ENCODE results near the gene TBCCD1.
"Not testable (repeated sequence)": the region's sequence is repeated elsewhere in the genome, so short reads cannot be mapped to it uniquely, and the experiment has no call there.

The TBCCD1 gene

DNA sequence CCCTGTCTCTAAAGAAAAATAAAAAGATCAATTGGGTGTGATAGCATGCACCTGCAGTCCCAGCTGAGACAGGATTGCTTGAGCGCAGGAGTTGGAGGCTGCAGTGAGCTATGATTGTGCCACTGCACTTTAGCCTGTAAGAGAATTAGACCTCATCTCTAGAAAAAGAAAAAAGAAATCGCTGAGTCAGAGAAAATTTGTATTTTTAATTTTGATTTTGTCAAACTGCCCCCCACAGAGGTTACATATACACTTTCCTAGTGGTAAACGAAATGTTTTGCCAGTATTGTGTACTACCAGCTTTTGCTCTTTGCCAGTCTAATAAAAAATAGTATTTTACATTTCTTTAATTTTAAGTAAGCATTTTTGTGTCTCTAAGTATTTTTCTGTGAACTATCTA lies 17.6 kb downstream of the TBCCD1 start:
- H3K4me1 Mint-ChIP-seq: no peaks in the 10 kb centered on the region
- H3K9me3 Mint-ChIP-seq: no peaks in the 10 kb centered on the region
- ATAC-seq: no peak
- no peak overlapping the region for H3K27ac Mint-ChIP-seq
- no peaks in the 10 kb centered on the region for H3K27me3 Mint-ChIP-seq
- no peak for DNase-seq
- H3K4me3 Mint-ChIP-seq: no peak overlapping the region
- H3K36me3 Mint-ChIP-seq (ENCODE audit: low read depth): peaks cover 28% of the 10 kb centered on the region

DNA sequence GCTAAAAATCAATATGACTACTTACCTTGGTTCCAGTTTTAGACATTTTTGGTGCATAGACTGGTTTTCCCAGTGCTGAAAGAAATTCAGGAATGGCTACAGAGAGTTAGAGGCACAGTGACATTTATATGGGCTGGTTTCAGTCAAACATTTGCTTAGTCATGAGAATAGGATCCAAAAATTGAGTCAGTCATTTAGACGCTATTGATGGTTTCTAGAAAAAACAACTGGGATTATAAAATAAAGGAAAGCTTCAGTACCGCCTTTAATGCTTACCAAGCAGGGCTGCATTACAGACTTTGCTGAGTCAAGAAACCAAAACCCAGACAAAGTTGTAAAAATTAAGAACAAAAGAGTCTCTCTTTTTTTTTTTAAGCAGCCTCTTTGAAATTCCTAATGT lies 22.9 kb downstream of the TBCCD1 start, which contains the start of gene CRYGS:
TSS of gene CRYGS (minus strand) at position 100 of the 400 bp plus-strand sequence. CDS start at position 46, 54 bp downstream.
- Mint-ChIP-seq H3K9me3 (no peaks in the 10 kb centered on the region), H3K4me1 (peaks cover 21% of the 10 kb centered on the region), H3K27me3 (no peaks in the 10 kb centered on the region), H3K27ac (no peak within 1 kb of the TSS), H3K4me3 (no peak within 1 kb of the TSS), H3K36me3 (ENCODE audit: low read depth) (peaks cover 13% of the 10 kb centered on the region)
- ATAC-seq (no peak), DNase-seq (no peak)

DNA sequence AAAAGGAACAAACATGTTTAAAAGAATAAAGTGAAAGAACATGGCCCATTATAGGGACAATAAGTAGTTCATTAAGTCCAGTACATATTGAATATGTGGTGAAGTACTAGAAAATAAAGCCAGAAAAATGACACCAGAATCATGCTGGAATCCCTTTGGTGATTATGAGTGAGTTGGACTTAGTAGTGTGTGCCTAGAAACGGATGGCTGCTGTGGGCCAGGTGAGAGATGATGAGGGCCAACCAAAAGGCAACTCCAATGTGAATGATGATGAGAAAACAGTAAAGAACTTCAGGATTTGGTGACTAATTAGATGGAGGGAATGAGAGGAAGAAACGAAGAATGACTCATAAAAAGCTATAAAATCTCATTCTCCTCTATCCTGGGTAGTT lies 26.3 kb downstream of the TBCCD1 start:
- DNase-seq (no peak), ATAC-seq (no peak)
- no peak overlapping the region for H3K4me3 Mint-ChIP-seq
- peaks cover 55% of the 10 kb centered on the region for H3K4me1 Mint-ChIP-seq
- H3K9me3 Mint-ChIP-seq: no peaks in the 10 kb centered on the region
- peaks cover 6% of the 10 kb centered on the region for H3K36me3 Mint-ChIP-seq (ENCODE audit: low read depth)
- no peaks in the 10 kb centered on the region for H3K27me3 Mint-ChIP-seq
- peak overlapping the region; percentile 50 for H3K27ac Mint-ChIP-seq

DNA sequence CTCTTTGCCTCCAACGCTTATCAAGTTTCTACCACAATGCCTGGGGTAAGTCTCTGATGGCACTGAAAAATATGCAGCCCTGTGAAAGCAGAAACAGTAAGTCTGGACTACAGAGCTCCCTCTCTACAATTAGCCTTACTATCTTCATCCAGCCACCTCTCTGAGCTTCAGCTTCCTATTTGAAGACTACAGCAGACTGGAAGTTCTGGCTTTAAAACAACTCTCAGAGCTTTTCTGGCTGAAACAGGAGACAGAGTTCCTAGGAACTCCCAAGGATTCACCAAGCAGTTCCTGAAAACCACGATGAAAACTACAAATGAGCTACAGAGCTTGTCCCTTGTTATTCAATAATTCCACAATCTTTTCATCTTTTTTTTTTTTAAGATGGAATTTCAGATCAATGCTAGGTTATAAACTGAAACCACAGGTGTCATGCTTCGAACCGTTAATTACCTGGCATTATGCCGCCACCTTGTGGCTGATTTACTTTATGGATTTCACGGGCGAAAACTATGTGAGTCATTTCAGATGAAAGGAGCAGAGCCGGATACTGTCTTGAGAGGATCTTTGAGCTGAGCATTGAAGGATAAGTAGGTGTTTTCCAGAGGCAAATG lies 26.8 kb downstream of the TBCCD1 start:
- no peak overlapping the region for H3K4me3 Mint-ChIP-seq
- no peaks in the 10 kb centered on the region for H3K9me3 Mint-ChIP-seq
- peak; percentile 75 for ATAC-seq
- DNase-seq: peak; percentile 81
- H3K36me3 Mint-ChIP-seq (ENCODE audit: low read depth): peaks cover 6% of the 10 kb centered on the region
- peaks cover 60% of the 10 kb centered on the region for H3K4me1 Mint-ChIP-seq
- no peaks in the 10 kb centered on the region for H3K27me3 Mint-ChIP-seq
- H3K27ac Mint-ChIP-seq: peak overlapping the region; percentile 50

- peaks cover 76% of the 10 kb centered on the region for H3K4me1 Mint-ChIP-seq
- peak; percentile 4 for ATAC-seq
Observed at GRCh38 chr3:186538779-186539178, 28.4 kb downstream of the TBCCD1 start.

DNA sequence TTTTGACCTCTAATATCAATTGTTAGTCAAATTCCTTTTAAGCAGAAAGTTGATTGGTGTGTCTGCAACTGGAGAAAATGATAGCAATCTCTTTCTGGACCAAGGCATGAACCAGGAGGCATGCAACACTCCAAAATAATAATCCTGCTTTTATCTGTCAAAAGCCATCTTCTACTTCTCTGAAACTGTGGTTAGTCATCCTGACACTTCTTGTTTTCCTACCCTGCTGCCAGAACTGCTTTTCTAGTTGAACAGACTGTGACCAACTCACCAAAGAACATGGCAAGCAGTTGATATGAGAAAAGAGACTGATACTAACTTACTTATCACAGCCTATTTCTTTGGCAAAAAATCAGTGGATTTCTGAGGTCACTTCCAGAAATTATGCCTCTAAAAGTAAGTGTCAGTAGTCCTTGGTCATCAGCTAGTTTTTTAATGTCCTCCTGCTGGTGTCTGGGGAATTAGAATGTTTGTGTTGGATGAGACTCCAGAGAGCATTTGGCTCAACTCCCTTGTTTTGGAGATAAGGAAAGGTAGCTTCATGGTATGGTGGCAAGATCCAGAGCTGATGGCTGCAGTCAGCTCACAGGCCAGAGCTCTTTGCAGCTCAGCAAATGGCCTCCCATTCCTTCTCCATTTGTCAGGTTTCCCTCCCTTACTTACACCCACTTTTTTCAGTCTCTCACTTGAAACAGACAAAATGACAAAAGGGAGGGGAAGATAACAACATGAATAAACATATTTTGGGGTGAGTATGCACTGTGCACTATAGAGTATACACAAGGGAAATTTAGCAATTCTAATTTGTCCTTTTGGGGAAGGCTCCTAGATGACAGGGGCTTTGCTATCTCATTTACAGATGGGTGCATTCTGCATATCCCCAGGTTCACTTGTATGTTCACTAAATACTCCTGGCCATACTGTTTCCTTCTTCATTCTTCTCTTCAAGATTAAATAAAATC lies 30.0 kb downstream of the TBCCD1 start:
- H3K4me1 Mint-ChIP-seq: peaks cover 92% of the 10 kb centered on the region
- H3K36me3 Mint-ChIP-seq (ENCODE audit: low read depth): peaks cover 2% of the 10 kb centered on the region
- H3K4me3 Mint-ChIP-seq: peak overlapping the region; percentile 33
- no peaks in the 10 kb centered on the region for H3K9me3 Mint-ChIP-seq
- ATAC-seq (no peak), DNase-seq (no peak)
- no peaks in the 10 kb centered on the region for H3K27me3 Mint-ChIP-seq
- H3K27ac Mint-ChIP-seq: peak overlapping the region; percentile 87

More at GRCh38 chr3:186538779-186539178, 28.4 kb downstream of the TBCCD1 start:
- Mint-ChIP-seq H3K36me3 (ENCODE audit: low read depth) (peaks cover 2% of the 10 kb centered on the region), H3K27me3 (no peaks in the 10 kb centered on the region), H3K9me3 (no peaks in the 10 kb centered on the region), H3K4me3 (no peak overlapping the region), H3K27ac (peak overlapping the region; percentile 60)
- DNase-seq: no peak

DNA sequence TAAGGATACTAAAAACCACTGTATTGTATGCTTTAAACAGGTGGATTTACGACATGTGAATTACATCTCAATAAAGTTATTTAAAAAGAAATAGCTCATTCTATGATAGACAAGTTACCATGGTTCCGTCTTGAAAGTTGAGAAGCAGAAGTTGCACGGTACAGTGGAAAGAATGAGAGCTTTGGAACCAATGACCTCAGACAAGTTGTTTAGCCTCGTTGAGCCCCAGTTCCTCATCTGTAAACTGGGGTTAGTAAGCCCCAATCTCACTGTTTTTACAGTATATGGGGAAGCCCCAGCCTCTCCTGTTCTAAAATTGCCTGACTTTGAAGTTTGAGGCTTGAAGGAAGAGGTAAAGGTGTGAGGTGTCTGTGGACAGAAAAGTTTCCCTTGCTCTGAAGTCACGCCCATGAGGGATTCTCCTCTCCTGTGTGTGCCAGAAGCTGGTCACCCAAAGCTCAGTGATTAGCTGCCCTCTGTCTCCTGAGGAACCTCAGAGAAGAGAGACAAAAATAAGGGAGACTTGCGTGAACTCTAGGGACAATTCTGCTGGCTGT lies 32.9 kb downstream of the TBCCD1 start:
- Mint-ChIP-seq H3K9me3 (no peaks in the 10 kb centered on the region), H3K4me1 (peaks cover 96% of the 10 kb centered on the region), H3K27ac (peak overlapping the region; percentile 95), H3K4me3 (peak overlapping the region; percentile 67), H3K27me3 (no peaks in the 10 kb centered on the region), H3K36me3 (ENCODE audit: low read depth) (peaks cover 2% of the 10 kb centered on the region)
- DNase-seq: peak; percentile 55
- peak; percentile 83 for ATAC-seq

DNA sequence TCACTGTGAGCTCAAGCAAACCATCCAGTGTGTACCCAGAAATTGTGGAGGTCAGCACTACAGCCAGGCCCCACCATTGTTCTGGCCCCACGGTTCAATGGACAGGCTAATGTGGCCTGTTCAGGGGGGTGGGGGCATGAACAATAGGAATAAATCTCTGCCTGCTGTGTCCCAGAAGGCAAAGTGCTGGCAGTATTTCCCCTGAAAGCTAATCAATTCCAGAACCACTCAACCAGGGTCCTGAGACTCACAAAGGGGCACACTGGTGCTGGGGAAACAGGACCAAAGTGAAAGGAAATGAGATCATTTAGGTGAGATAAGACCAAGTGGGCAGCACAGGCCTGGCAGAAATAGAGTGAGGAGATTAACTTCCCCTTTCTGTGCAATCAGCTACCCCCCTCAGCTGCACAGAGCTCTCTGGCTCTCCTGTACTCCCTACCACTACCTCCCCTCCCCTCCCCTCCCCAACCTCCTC lies 34.5 kb downstream of the TBCCD1 start:
- Mint-ChIP-seq H3K4me3 (no peak overlapping the region), H3K4me1 (peaks cover 96% of the 10 kb centered on the region), H3K27me3 (no peaks in the 10 kb centered on the region), H3K27ac (peak overlapping the region; percentile 95), H3K36me3 (ENCODE audit: low read depth) (peaks cover 4% of the 10 kb centered on the region), H3K9me3 (no peaks in the 10 kb centered on the region)
- ATAC-seq (no peak), DNase-seq (no peak)

GRCh38 chr3:186531694-186532093 lies 35.4 kb downstream of the TBCCD1 start:
- not testable (repeated sequence) for H3K4me3 Mint-ChIP-seq; H3K27me3 Mint-ChIP-seq; H3K36me3 Mint-ChIP-seq (ENCODE audit: low read depth); H3K27ac Mint-ChIP-seq; ATAC-seq; H3K9me3 Mint-ChIP-seq; DNase-seq
- H3K4me1 Mint-ChIP-seq: peaks cover 93% of the 10 kb centered on the region

- H3K4me1 Mint-ChIP-seq: peaks cover 89% of the 10 kb centered on the region
- H3K36me3 Mint-ChIP-seq (ENCODE audit: low read depth): peaks cover 4% of the 10 kb centered on the region
- ATAC-seq: no peak
- no peaks in the 10 kb centered on the region for H3K27me3 Mint-ChIP-seq
- no peak overlapping the region for H3K4me3 Mint-ChIP-seq
- DNase-seq: no peak
- H3K9me3 Mint-ChIP-seq: no peaks in the 10 kb centered on the region
- H3K27ac Mint-ChIP-seq: peak overlapping the region; percentile 0
Observed at GRCh38 chr3:186530415-186530814, 36.7 kb downstream of the TBCCD1 start.

DNA sequence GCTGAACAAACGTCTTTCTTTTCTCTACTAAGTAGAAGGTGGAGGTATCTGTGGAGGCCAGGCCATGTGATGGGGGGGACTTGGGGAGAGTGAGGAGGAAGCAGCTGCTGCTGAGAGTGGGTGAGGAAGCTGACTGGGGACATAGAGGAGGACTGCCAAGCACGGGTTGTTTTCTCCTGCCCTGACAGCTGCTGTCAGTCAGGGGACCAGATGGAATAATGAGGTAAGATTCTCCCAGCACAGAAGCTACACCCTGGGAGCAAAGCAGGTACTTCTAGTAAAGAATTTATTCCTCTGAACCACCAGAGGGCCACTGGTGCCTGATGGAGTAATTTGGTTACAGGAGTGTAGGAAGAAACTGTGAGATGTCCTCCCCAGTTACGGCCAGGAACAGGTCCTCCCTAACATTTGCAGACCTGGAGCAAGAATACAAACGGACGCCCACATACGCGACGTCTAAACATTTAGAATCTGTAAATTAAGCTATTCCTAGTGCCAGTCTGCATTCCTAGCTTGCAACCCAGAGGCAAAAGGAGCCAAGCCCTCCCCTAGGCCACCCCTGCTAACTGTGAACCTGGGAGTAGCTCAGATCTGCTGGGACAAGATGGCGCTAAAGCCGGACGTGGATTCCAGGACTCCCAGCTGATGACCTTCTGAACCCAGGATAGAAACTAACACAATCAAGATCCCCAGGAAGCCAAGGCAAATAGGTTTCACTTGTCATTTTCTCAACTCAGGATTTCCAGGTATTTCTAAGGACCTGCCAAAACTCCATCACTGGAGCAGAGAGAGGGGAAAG lies 37.7 kb downstream of the TBCCD1 start:
- peaks cover 78% of the 10 kb centered on the region for H3K4me1 Mint-ChIP-seq
- H3K27me3 Mint-ChIP-seq: no peaks in the 10 kb centered on the region
- peak overlapping the region; percentile 47 for H3K27ac Mint-ChIP-seq
- no peak for DNase-seq
- H3K4me3 Mint-ChIP-seq: no peak overlapping the region
- ATAC-seq: no peak
- peaks cover 4% of the 10 kb centered on the region for H3K36me3 Mint-ChIP-seq (ENCODE audit: low read depth)
- H3K9me3 Mint-ChIP-seq: no peaks in the 10 kb centered on the region

- no peaks in the 10 kb centered on the region for H3K9me3 Mint-ChIP-seq
- peak overlapping the region; percentile 49 for H3K27ac Mint-ChIP-seq
- DNase-seq (no peak), ATAC-seq (no peak)
- H3K27me3 Mint-ChIP-seq: no peaks in the 10 kb centered on the region
- no peak overlapping the region for H3K4me3 Mint-ChIP-seq
- H3K36me3 Mint-ChIP-seq (ENCODE audit: low read depth): peaks cover 4% of the 10 kb centered on the region
- H3K4me1 Mint-ChIP-seq: peaks cover 64% of the 10 kb centered on the region
Observed at GRCh38 chr3:186526256-186526606, 40.9 kb downstream of the TBCCD1 start.

- ATAC-seq: no peak
- Mint-ChIP-seq H3K27ac (peak overlapping the region; percentile 49), H3K36me3 (ENCODE audit: low read depth) (peaks cover 4% of the 10 kb centered on the region), H3K4me1 (peaks cover 65% of the 10 kb centered on the region), H3K27me3 (no peaks in the 10 kb centered on the region), H3K9me3 (no peaks in the 10 kb centered on the region), H3K4me3 (no peak overlapping the region)
- DNase-seq: no peak
Observed at GRCh38 chr3:186525369-186526255, 41.5 kb downstream of the TBCCD1 start.
